Activated T-helper 9 cell treated with anti-CD3 and anti-CD28 coated beads, Interleukin-2, amount 50 U/mL, for 16 hours (primary cell): ENCODE data around the gene AGAP4.
"Not testable (repeated sequence)": the region's sequence is repeated elsewhere in the genome, so short reads cannot be mapped to it uniquely, and the experiment has no call there.

ENCODE experiments used
- DNase-seq: peaks from one replicate; pipeline ENCODE4 v3.0.0-alpha.2; 2020; ENCODE audit warnings: low read depth

The AGAP4 gene

GRCh38 chr10:45790694-45791426 is 56.4 kb downstream of the AGAP4 start:
- DNase-seq = not testable (repeated sequence)

DNA sequence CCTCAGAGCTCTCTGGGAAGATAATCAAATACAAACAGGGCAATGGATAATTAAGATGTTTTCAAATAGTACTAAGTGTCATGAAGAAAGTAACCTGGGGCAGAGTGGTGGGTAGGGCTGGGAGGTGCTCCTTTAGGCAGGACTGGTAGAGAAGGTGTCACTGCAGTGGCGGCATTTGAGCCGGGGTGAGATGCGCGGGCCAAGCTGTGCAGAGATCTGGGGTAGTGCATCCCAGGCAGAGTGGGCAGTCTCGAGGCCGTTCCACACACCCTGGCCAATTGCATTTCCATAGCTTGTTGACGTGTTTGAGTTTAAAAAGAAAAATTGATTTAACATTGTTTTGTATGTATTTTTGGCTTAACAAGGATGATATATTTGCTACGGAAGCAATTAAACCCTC is 57.3 kb downstream of the AGAP4 start:
- DNase-seq = not testable (repeated sequence)

GRCh38 chr10:45787212-45787741 is 60.0 kb downstream of the AGAP4 start:
- DNase-seq = not testable (repeated sequence)

DNA sequence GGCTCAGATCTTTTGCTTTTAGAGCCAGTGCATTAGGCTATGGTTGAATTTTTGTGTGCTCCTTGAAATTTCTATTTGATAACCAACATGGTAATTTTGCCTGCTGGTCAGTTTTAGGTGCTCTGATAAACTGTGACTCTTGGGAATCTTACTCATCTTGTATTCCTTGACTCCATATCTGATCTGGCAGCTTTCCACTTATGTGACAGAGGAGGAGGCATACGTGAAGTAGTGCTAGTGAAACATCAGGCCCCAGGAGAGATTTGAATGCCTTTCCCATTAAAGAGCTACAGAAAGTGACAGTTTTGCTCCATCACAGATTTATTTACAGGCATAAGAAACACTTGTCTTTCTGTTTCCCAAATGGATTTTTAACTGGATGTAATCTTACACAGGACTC is 61.1 kb downstream of the AGAP4 start:
- not testable (repeated sequence) for DNase-seq
